WERI-Rb-1 (cell line): ENCODE measurements around the gene FRMD4A.

Source experiments
- DNase-seq: peaks from one replicate; pipeline ENCODE4 v3.0.0-alpha.2; 2020
- H3K27ac ChIP-seq: fragments of 250-450 bp; sonication (Bioruptor Pico); 2 replicates; pipeline ENCODE4 v1.5.1; 2020; ENCODE audit warnings: mild to moderate bottlenecking, moderate library complexity
- H3K27me3 ChIP-seq: fragments of 250-450 bp; sonication (Bioruptor Pico); 2 replicates; pipeline ENCODE4 v1.5.1; 2021; ENCODE audit warnings: mild to moderate bottlenecking, low read depth, moderate library complexity; ENCODE audit not compliant: insufficient read depth, severe bottlenecking
- H3K36me3 ChIP-seq: fragments of 250-450 bp; sonication (Bioruptor Pico); 2 replicates; pipeline ENCODE4 v1.5.1; 2020; ENCODE audit warnings: mild to moderate bottlenecking, moderate library complexity
- H3K4me3 ChIP-seq: 2 replicates; pipeline ENCODE4 v1.5.1; 2011; ENCODE audit warnings: low read depth, mild to moderate bottlenecking, control low read depth, low read length
- H3K9me3 ChIP-seq: fragments of 250-450 bp; sonication (Bioruptor Pico); 2 replicates; pipeline ENCODE4 v1.5.1; 2021; ENCODE audit warnings: mild to moderate bottlenecking, moderate library complexity; ENCODE audit not compliant: severe bottlenecking
- TF ChIP-seq, protein P1 (sequence below): IDR thresholded peaks from 2 replicates; pipeline ENCODE4 v1.5.1; 2011; ENCODE audit warnings: low read depth, mild to moderate bottlenecking, control low read depth, inconsistent platforms, low read length

FRMD4A gene

DNA sequence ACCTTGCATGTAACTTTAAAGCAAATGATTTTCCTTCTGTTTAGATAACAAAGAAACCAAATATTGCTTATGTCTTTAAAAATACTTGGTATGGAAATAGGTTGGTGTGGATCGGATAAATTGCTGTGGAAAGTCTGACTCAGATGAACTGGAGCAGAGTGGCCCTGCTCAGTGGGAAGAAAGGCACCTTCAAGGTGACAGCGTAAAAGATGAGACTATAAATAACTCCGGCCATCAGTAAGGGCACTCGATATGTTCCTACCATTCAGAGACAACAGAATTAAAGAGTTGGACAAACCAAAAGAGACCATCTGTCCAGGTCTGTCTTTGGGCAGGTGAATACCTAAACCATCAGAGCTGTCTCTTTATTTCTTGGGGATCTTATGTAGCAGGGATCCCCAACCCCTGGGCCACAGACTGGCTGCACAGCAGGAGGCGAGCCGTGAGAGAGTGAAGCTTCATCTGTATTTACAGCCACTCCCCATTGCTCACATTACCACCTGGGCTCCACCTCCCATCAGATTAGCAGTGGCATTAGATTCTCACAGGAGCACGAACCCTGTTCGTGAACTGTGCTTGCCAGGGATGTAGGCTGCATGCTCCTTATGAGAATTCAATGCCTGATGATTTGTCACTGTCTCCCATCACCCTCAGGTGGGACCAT, 386.9 kb downstream of the FRMD4A start:
- no peaks in the 10 kb centered on the region for H3K36me3 ChIP-seq
- H3K9me3 ChIP-seq = no peaks in the 10 kb centered on the region
- no peak for DNase-seq
- no peak overlapping the region for H3K4me3 ChIP-seq
- no peak overlapping the region for H3K27ac ChIP-seq
- no peaks in the 10 kb centered on the region for H3K27me3 ChIP-seq
- TF ChIP-seq, protein P1, sequence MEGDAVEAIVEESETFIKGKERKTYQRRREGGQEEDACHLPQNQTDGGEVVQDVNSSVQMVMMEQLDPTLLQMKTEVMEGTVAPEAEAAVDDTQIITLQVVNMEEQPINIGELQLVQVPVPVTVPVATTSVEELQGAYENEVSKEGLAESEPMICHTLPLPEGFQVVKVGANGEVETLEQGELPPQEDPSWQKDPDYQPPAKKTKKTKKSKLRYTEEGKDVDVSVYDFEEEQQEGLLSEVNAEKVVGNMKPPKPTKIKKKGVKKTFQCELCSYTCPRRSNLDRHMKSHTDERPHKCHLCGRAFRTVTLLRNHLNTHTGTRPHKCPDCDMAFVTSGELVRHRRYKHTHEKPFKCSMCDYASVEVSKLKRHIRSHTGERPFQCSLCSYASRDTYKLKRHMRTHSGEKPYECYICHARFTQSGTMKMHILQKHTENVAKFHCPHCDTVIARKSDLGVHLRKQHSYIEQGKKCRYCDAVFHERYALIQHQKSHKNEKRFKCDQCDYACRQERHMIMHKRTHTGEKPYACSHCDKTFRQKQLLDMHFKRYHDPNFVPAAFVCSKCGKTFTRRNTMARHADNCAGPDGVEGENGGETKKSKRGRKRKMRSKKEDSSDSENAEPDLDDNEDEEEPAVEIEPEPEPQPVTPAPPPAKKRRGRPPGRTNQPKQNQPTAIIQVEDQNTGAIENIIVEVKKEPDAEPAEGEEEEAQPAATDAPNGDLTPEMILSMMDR = no peak

DNA sequence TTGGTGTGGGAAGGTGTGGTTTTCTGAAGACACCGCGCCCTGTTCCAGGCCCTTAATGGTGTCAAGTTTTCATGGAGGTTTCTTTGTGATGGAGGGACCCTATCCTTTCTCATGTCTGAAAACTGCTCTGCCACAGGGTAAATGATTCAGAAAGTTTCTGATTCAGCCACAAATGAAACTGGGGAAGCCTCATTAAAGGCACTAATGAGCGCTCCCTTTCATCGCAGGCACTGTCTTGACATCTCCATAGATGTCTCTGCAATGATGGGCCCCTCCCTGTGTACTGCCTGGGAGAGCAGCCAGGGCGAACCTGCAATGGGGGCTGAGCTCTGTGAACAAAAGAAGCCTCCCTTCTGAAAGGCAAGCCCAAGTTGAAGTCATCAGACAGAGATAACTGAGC, 388.7 kb downstream of the FRMD4A start:
- no peaks in the 10 kb centered on the region for H3K9me3 ChIP-seq
- no peaks in the 10 kb centered on the region for H3K36me3 ChIP-seq

DNA sequence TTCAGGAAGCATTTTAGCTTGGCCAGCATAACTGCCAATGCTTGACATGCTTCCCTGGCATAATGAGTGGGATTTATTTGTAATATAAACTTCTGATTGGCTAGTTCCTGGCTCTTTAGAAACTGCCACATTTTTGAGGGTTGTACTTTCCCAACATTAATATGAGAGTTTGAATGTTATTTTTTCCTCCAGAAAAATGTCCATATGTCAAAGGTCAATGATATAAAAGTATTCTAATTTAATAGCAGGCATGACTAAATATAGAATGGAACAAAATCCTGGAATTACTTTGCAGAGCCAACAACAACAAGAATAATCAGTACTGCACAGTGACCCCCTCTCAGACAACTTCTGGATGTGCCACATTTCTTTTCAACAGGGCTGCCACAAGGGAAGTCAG, 391.3 kb downstream of the FRMD4A start:
- no peak overlapping the region for H3K27ac ChIP-seq
- DNase-seq = no peak
- no peaks in the 10 kb centered on the region for H3K27me3 ChIP-seq
- H3K9me3 ChIP-seq = no peaks in the 10 kb centered on the region
- TF ChIP-seq, protein P1 = no peak
- no peak overlapping the region for H3K4me3 ChIP-seq
- no peaks in the 10 kb centered on the region for H3K36me3 ChIP-seq

More for the DNA sequence above, 388.7 kb downstream of the FRMD4A start:
- Histone ChIP-seq H3K4me3 (no peak overlapping the region), H3K27ac (no peak overlapping the region), H3K27me3 (no peaks in the 10 kb centered on the region)
- DNase-seq = no peak
- TF ChIP-seq, protein P1 = no peak

DNA sequence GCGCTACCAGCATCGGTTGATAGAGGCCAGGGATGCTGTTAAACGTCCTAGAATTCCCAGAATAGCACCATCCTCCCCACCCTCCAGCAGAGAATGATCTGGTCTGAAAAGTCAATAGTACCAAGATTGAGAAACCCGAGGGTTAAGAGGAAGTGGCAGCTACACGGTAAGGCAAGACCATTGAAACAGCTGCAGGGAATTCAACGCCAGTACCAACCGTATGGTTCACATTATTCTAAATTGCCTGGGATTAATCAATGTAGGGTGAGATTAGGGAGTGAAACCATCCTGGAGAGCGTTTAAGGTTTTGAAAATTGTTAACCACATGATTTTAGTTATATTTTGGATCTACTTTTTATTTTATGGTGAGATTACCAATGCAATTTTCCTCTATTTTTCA, 391.8 kb downstream of the FRMD4A start:
- no peaks in the 10 kb centered on the region for H3K36me3 ChIP-seq
- H3K4me3 ChIP-seq = no peak overlapping the region
- DNase-seq = no peak
- TF ChIP-seq, protein P1 = no peak
- H3K27ac ChIP-seq = no peak overlapping the region
- no peaks in the 10 kb centered on the region for H3K27me3 ChIP-seq
- no peaks in the 10 kb centered on the region for H3K9me3 ChIP-seq

DNA sequence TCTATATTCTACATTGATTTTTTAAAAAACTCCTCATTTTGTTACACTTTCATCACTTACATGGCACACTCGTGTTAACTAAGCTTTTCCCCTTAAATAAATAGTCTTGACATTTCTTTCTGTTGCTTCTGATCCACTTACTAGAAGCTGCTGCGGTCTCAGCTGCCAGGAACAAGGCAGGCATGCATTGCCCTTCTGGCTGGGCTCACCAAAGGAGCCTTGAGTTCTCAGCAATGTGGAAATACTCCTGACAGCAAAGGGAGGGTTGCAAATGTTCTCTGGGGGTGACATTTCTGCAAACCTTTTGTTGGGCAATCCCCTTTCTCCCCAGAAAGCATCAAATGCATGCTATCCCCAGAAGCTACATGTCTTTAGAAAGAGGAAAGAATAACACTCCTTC, 393.9 kb downstream of the FRMD4A start:
- no peak overlapping the region for H3K27ac ChIP-seq
- TF ChIP-seq, protein P1 = no peak

DNA sequence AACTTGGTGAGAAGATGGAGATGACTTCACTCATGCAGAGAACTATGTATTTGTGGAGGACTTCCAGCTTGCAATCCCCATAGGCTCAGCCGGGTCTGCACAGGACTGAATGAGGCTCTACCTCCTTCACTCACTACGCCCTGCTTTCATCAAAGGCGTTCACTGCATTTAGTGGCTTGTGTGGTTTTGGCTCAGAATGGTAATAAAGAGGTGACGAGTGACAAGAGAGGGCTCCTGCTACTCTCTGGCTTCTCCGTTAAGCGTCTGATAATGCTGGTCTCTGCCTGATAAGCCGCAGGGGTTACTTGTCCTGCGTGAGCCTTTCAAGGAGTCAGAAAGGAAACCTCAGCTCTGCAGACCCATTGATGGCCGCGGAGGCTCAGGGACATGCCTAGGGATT, 400.6 kb downstream of the FRMD4A start:
- Histone ChIP-seq H3K4me3 (no peak overlapping the region), H3K27ac (no peak overlapping the region), H3K27me3 (no peaks in the 10 kb centered on the region), H3K36me3 (no peaks in the 10 kb centered on the region), H3K9me3 (no peaks in the 10 kb centered on the region)
- no peak for DNase-seq
- TF ChIP-seq, protein P1 = no peak

More for the DNA sequence above, 393.9 kb downstream of the FRMD4A start:
- H3K4me3 ChIP-seq = no peak overlapping the region
- H3K9me3 ChIP-seq = no peaks in the 10 kb centered on the region
- DNase-seq = no peak
- no peaks in the 10 kb centered on the region for H3K27me3 ChIP-seq
- no peaks in the 10 kb centered on the region for H3K36me3 ChIP-seq
